GM06990 (cell line): Measurements from ENCODE around the gene SSPN.

Experiments
- DNase-seq: peaks from one replicate; pipeline ENCODE4 v3.0.0-alpha.2; 2011; ENCODE audit not compliant: insufficient read length; ENCODE audit errors: extremely low read depth
- H3K27me3 ChIP-seq: replicated peaks from 2 replicates; pipeline ENCODE4 v1.6.0; 2011; ENCODE audit warnings: low read length; ENCODE audit not compliant: control insufficient read depth, insufficient read depth
- H3K36me3 ChIP-seq: 2 replicates; pipeline ENCODE4 v1.5.1; 2011; ENCODE audit warnings: low read length; ENCODE audit not compliant: control insufficient read depth, insufficient read depth
- H3K4me3 ChIP-seq: replicated peaks from 2 replicates; pipeline ENCODE4 v1.5.1; 2011; ENCODE audit warnings: low read depth, mild to moderate bottlenecking, control low read depth, low read length
- TF ChIP-seq, protein P1 (sequence below): IDR thresholded peaks from 2 replicates; pipeline ENCODE4 v1.5.1; 2011; ENCODE audit warnings: low read length, control low read depth, mild to moderate bottlenecking, inconsistent platforms; ENCODE audit not compliant: insufficient read depth, poor library complexity, severe bottlenecking

Gene SSPN

DNA sequence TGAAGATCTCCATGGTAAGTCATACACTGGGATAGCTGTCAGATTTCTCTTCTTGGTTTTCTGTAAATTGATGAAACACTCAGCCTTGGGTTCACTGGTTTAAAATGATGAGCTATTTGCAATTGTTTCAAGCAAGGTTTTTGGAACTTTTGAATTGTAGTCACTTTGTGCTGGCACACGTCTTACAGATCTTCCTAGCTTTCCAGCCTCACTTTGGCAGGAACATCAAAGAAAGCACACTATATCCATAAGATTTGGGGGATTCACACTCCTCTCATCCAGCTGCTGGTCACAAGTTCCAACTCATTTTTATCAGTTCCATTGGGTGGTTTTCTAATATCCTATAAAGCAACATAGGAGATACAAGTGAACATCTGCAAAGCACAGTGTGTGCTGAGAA lies 16.0 kb downstream of the SSPN start:
- no peaks in the 10 kb centered on the region for H3K36me3 ChIP-seq
- H3K27me3 ChIP-seq: no peaks in the 10 kb centered on the region
- DNase-seq: no peak
- TF ChIP-seq, protein P1, sequence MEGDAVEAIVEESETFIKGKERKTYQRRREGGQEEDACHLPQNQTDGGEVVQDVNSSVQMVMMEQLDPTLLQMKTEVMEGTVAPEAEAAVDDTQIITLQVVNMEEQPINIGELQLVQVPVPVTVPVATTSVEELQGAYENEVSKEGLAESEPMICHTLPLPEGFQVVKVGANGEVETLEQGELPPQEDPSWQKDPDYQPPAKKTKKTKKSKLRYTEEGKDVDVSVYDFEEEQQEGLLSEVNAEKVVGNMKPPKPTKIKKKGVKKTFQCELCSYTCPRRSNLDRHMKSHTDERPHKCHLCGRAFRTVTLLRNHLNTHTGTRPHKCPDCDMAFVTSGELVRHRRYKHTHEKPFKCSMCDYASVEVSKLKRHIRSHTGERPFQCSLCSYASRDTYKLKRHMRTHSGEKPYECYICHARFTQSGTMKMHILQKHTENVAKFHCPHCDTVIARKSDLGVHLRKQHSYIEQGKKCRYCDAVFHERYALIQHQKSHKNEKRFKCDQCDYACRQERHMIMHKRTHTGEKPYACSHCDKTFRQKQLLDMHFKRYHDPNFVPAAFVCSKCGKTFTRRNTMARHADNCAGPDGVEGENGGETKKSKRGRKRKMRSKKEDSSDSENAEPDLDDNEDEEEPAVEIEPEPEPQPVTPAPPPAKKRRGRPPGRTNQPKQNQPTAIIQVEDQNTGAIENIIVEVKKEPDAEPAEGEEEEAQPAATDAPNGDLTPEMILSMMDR: no peak
- no peak overlapping the region for H3K4me3 ChIP-seq

DNA sequence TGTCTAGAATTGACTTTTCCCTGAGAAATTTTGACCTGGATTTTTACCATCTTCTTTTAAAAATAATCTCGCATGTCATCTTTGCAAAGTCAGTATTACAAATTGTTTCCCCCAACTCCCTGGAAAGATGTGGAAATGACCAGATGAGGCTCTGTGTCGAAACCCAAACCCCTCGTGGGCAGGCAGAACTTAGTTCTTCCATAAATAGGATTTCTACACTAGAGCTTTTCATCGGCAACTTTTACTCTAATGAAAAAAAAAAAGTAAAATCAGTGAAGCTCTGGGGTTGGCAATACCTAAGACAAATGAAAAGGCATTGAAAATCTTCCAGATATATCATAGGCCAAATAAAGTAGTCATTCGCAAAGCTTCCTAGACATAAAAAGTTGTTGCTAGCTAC lies 17.0 kb downstream of the SSPN start:
- TF ChIP-seq, protein P1: no peak
- Histone ChIP-seq H3K27me3 (no peaks in the 10 kb centered on the region), H3K36me3 (no peaks in the 10 kb centered on the region), H3K4me3 (no peak overlapping the region)
- no peak for DNase-seq

DNA sequence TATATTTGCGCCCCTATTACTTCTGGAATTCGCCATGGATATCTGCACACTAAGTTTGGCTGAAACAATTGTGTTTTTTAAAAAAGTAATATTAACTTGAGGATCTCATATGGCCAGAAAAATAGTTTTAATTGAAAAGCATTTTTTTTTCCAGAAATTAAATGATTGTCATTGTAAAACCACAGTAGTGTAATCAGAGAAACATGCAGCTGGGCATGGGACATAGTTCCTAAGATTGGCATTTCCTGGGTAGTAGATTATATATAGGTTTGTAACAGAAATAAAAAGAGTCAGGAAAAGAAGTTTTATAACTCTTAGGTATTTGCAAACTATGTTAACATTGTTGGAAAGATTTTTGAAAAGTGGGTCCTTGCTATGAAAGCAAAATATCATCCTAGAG lies 17.6 kb downstream of the SSPN start:
- H3K27me3 ChIP-seq: no peaks in the 10 kb centered on the region
- DNase-seq: no peak
- TF ChIP-seq, protein P1: no peak
- no peak overlapping the region for H3K4me3 ChIP-seq
- no peaks in the 10 kb centered on the region for H3K36me3 ChIP-seq

DNA sequence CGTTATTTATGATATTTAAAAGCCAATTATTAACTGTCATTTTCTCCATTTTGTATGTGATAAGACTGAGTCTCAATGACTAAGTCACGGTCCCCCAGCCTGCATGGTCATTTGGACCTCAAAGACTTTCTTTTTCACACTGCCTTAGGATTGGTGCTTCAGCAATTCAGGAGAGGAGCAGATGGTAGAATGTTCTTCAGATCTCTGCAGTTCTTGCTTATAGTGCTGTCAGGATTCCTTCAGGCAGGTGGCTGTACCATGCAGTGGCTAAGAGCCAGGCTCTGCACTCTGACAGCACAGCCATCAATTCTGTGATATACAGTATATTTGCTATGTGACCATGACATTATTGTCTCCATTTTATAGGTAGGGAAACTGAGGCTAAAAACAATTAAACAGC lies 18.7 kb downstream of the SSPN start:
- H3K4me3 ChIP-seq: no peak overlapping the region
- no peaks in the 10 kb centered on the region for H3K36me3 ChIP-seq
- TF ChIP-seq, protein P1: no peak
- DNase-seq: no peak
- H3K27me3 ChIP-seq: no peaks in the 10 kb centered on the region

DNA sequence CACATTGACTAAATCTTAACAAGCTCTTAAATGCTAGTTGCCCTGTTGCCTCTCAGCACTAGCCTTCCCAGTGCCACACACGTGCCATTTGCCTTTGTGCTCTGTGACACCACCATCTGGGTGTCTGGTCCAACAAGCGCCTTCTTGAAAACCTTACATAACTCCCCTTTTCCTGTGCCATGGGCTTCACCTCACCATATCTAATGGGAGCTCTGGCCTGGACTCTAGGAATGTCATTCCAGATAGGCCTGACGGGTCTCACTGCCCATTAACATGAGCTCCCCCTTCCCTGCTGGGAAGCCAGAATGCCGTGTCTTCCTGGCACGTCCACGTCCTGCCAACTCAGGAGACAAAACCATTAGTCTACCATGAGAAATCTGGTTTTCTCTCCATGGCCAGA lies 24.4 kb downstream of the SSPN start:
- Histone ChIP-seq H3K4me3 (no peak overlapping the region), H3K27me3 (no peaks in the 10 kb centered on the region; the same call in 1 of the 2 replicates), H3K36me3 (no peaks in the 10 kb centered on the region)
- no peak for DNase-seq
- TF ChIP-seq, protein P1: no peak

DNA sequence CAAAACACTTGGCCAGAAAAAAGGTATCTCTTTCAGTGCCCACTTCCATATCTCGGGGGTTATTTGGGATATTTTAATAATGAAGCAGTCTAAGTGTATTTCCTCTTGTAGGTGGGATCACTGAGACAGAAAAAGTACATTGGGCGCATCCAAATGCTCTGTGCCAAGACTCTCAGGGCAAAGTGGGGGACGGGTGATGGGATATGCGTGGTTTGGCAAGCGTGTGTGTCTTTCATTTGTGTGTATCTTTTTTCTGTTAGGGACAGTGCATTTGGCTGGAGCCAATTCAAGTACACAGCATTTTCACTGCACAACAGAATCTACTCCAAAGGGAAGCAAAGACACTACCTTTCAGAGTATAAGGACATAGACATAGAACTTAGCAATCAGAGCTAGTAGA lies 29.3 kb downstream of the SSPN start:
- Histone ChIP-seq H3K27me3 (peaks cover 2% of the 10 kb centered on the region; the same call in 1 of the 2 replicates), H3K36me3 (no peaks in the 10 kb centered on the region), H3K4me3 (no peak overlapping the region)
- DNase-seq: no peak
- TF ChIP-seq, protein P1: no peak
